Mammary epithelial cell (primary cell): ENCODE measurements around the gene TEX51.

ENCODE experiments used
- EZH2 ChIP-seq: IDR thresholded peaks from 2 replicates; pipeline ENCODE4 v1.6.1; 2012; ENCODE audit warnings: low read length, inconsistent platforms, borderline replicate concordance
- TF ChIP-seq, protein P1 (sequence below), 2 donors: IDR thresholded peaks in 1 of 2; conservative IDR thresholded peaks in 1 of 2; 2 replicates each; pipeline ENCODE4 v1.5.1; 2011 to 2012; ENCODE audit warnings: inconsistent platforms in 2 of 2, low read length in 2 of 2, mild to moderate bottlenecking in 2 of 2, control low read depth in 1 of 2, low read depth in 1 of 2; ENCODE audit not compliant: insufficient read depth in 1 of 2; ENCODE audit errors: extremely low read depth in 1 of 2

DNA sequence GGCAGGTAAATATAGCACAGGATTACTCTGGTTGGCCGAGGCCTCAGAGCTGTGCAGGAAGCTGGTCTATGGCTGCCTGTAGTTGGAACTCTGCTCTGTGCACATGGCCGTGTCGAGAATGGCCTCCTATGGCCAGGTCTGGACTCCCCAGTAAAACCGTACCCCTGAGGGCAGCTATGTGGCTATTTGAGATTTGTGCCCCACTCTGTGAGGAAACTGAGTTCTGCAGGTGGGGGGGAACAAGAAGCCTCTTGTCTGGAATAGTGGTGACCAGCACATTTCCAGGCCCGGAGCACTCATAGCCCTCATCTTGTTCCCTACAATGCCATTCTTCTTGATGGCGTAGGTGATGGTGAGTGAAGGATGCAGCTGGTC lies 15.0 kb upstream of the TEX51 start:
- TF ChIP-seq, protein P1, sequence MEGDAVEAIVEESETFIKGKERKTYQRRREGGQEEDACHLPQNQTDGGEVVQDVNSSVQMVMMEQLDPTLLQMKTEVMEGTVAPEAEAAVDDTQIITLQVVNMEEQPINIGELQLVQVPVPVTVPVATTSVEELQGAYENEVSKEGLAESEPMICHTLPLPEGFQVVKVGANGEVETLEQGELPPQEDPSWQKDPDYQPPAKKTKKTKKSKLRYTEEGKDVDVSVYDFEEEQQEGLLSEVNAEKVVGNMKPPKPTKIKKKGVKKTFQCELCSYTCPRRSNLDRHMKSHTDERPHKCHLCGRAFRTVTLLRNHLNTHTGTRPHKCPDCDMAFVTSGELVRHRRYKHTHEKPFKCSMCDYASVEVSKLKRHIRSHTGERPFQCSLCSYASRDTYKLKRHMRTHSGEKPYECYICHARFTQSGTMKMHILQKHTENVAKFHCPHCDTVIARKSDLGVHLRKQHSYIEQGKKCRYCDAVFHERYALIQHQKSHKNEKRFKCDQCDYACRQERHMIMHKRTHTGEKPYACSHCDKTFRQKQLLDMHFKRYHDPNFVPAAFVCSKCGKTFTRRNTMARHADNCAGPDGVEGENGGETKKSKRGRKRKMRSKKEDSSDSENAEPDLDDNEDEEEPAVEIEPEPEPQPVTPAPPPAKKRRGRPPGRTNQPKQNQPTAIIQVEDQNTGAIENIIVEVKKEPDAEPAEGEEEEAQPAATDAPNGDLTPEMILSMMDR (conservative IDR thresholded peaks at IDR 0.05 in 1 of 2, IDR thresholded peaks at IDR 0.05 in 1 of 2; ENCODE audit: extremely low read depth in 1 of 2, insufficient read depth in 1 of 2, low read depth in 1 of 2, low read length in 2 of 2): no peak
- TF ChIP-seq EZH2: no peak
